Subcutaneous abdominal adipose tissue (tissue), 5 donors: ENCODE measurements around the gene PPL.
"Not testable (repeated sequence)": the region's sequence is repeated elsewhere in the genome, so short reads cannot be mapped to it uniquely, and the experiment has no call there.

Experiments used
- H3K27ac ChIP-seq: one replicate; pipeline ENCODE4 v1.7.0; 2013; ENCODE audit warnings: low read depth, mild to moderate bottlenecking, inconsistent platforms, low read length, moderate library complexity
- H3K27me3 ChIP-seq, 5 donors: one replicate each; pipeline ENCODE4 v1.7.0; 2013; ENCODE audit warnings: low read length in 5 of 5, inconsistent platforms in 1 of 5; ENCODE audit not compliant: control insufficient read depth in 5 of 5, insufficient read depth in 4 of 5
- H3K36me3 ChIP-seq, 5 donors: one replicate each; pipeline ENCODE4 v1.7.0; 2013; ENCODE audit warnings: low read length in 5 of 5; ENCODE audit not compliant: control insufficient read depth in 5 of 5, insufficient read depth in 5 of 5
- H3K4me1 ChIP-seq, 5 donors: one replicate each; pipeline ENCODE4 v1.7.0; 2013; ENCODE audit warnings: low read length in 5 of 5, mild to moderate bottlenecking in 3 of 5, moderate library complexity in 1 of 5; ENCODE audit not compliant: control insufficient read depth in 5 of 5, insufficient read depth in 5 of 5
- H3K4me3 ChIP-seq, 5 donors: one replicate each; pipeline ENCODE4 v1.7.0; 2013; ENCODE audit warnings: low read length in 5 of 5, low read depth in 1 of 5
- H3K9ac ChIP-seq, 5 donors: one replicate each; pipeline ENCODE4 v1.7.0; 2013; ENCODE audit warnings: low read length in 5 of 5, mild to moderate bottlenecking in 4 of 5, moderate library complexity in 3 of 5
- H3K9me3 ChIP-seq, 5 donors: one replicate each; pipeline ENCODE4 v1.7.0; 2013; ENCODE audit warnings: low read length in 5 of 5; ENCODE audit not compliant: control insufficient read depth in 5 of 5
- donor health status: healthy.
- donor health status: healthy.
- donor health status: healthy.
- donor health status: healthy.
- donor health status: healthy.

PPL gene

GRCh38 chr16:4934591-4934990 lies 2.4 kb downstream of the PPL start:
- Histone ChIP-seq H3K4me1 (peaks cover 0 to 42% (median 33%) of the 10 kb centered on the region in 5 donors), H3K9me3 (peaks cover 0 to 3% (median 0%) of the 10 kb centered on the region in 5 donors), H3K9ac (no peak overlapping the region), H3K36me3 (peaks cover 0 to 3% (median 0%) of the 10 kb centered on the region in 5 donors), H3K27me3 (peaks cover 0 to 29% (median 15%) of the 10 kb centered on the region in 5 donors), H3K4me3 (peak overlapping the region in 4 of 5 donors; percentile 45 to 67 (median 64)), H3K27ac (no peak overlapping the region)

GRCh38 chr16:4933871-4934395 lies 3.0 kb downstream of the PPL start:
- Histone ChIP-seq H3K36me3 (peaks cover 0 to 3% (median 0%) of the 10 kb centered on the region in 5 donors), H3K9ac (peak overlapping the region in 1 of 5 donors; percentile 3), H3K4me3 (peak overlapping the region in 3 of 5 donors; percentile 6 to 67 (median 47)), H3K27me3 (peaks cover 0 to 29% (median 15%) of the 10 kb centered on the region in 5 donors), H3K27ac (no peak overlapping the region), H3K9me3 (peaks cover 0 to 3% (median 0%) of the 10 kb centered on the region in 5 donors), H3K4me1 (peaks cover 0 to 42% (median 33%) of the 10 kb centered on the region in 5 donors)

- Histone ChIP-seq H3K4me3 (peak overlapping the region in 1 of 5 donors; percentile 47), H3K27ac (no peak overlapping the region), H3K4me1 (peaks cover 0 to 42% (median 33%) of the 10 kb centered on the region in 5 donors), H3K9me3 (peaks cover 0 to 3% (median 0%) of the 10 kb centered on the region in 5 donors), H3K9ac (peak overlapping the region in 1 of 5 donors; percentile 3), H3K36me3 (peaks cover 0 to 3% (median 0%) of the 10 kb centered on the region in 5 donors), H3K27me3 (peaks cover 0 to 29% (median 15%) of the 10 kb centered on the region in 5 donors)
Observed at GRCh38 chr16:4933433-4933832, 3.5 kb downstream of the PPL start.

- Histone ChIP-seq H3K4me1 (peaks cover 0 to 29% (median 18%) of the 10 kb centered on the region in 5 donors), H3K9me3 (peaks cover 7 to 20% (median 11%) of the 10 kb centered on the region in 5 donors), H3K9ac (no peak overlapping the region), H3K27me3 (peaks cover 0 to 24% (median 13%) of the 10 kb centered on the region in 5 donors), H3K36me3 (peaks cover 0 to 6% (median 3%) of the 10 kb centered on the region in 5 donors), H3K27ac (no peak overlapping the region), H3K4me3 (no peak overlapping the region)
Observed at GRCh38 chr16:4931381-4931780, 5.6 kb downstream of the PPL start.

GRCh38 chr16:4929619-4930018 lies 7.3 kb downstream of the PPL start:
- Histone ChIP-seq H3K27me3 (peaks cover 0 to 18% (median 8%) of the 10 kb centered on the region in 5 donors), H3K9me3 (peaks cover 7 to 26% (median 14%) of the 10 kb centered on the region in 5 donors), H3K4me1 (peaks cover 0 to 14% (median 2%) of the 10 kb centered on the region in 5 donors)
- H3K4me3 ChIP-seq, H3K9ac ChIP-seq, H3K27ac ChIP-seq, H3K36me3 ChIP-seq: not testable (repeated sequence)

- H3K36me3 ChIP-seq, result peaks cover 2 to 6% (median 3%) of the 10 kb centered on the region in 5 donors
- H3K9ac ChIP-seq, result no peak overlapping the region
- peaks cover 0 to 4% (median 0%) of the 10 kb centered on the region in 5 donors for H3K4me1 ChIP-seq
- H3K9me3 ChIP-seq, result peaks cover 7 to 26% (median 14%) of the 10 kb centered on the region in 5 donors
- H3K27ac ChIP-seq, result no peak overlapping the region
- peaks cover 0 to 12% (median under 1%) of the 10 kb centered on the region in 5 donors for H3K27me3 ChIP-seq
- no peak overlapping the region for H3K4me3 ChIP-seq
Observed at GRCh38 chr16:4928227-4928626, 8.7 kb downstream of the PPL start.

- Histone ChIP-seq H3K36me3 (peaks cover 2 to 6% (median 3%) of the 10 kb centered on the region in 5 donors), H3K27ac (no peak overlapping the region), H3K4me3 (peak overlapping the region in 1 of 5 donors; percentile 8), H3K27me3 (peaks cover 0 to 12% (median 5%) of the 10 kb centered on the region in 5 donors), H3K9me3 (peaks cover 7 to 26% (median 14%) of the 10 kb centered on the region in 5 donors), H3K9ac (no peak overlapping the region), H3K4me1 (peaks cover 0 to 4% (median 0%) of the 10 kb centered on the region in 5 donors)
Observed at GRCh38 chr16:4927661-4928060, 9.3 kb downstream of the PPL start.

GRCh38 chr16:4926928-4927327 lies 10.0 kb downstream of the PPL start:
- H3K27ac ChIP-seq, result no peak overlapping the region
- no peak overlapping the region for H3K9ac ChIP-seq
- peaks cover 2 to 6% (median 3%) of the 10 kb centered on the region in 5 donors for H3K36me3 ChIP-seq
- peak overlapping the region in 1 of 5 donors; percentile 8 for H3K4me3 ChIP-seq
- H3K9me3 ChIP-seq, result peaks cover 7 to 26% (median 14%) of the 10 kb centered on the region in 5 donors
- peaks cover 0 to 4% (median 0%) of the 10 kb centered on the region in 5 donors for H3K4me1 ChIP-seq
- H3K27me3 ChIP-seq, result peaks cover 0 to 12% (median 6%) of the 10 kb centered on the region in 5 donors

- H3K4me3 ChIP-seq, result no peak overlapping the region
- H3K27me3 ChIP-seq, result peaks cover 0 to 12% (median 4%) of the 10 kb centered on the region in 5 donors
- peaks cover 2 to 6% (median 3%) of the 10 kb centered on the region in 5 donors for H3K36me3 ChIP-seq
- H3K4me1 ChIP-seq, result peaks cover 0 to 4% (median 0%) of the 10 kb centered on the region in 5 donors
- H3K9ac ChIP-seq, result no peak overlapping the region
- H3K27ac ChIP-seq, result no peak overlapping the region
- H3K9me3 ChIP-seq, result peaks cover 7 to 24% (median 14%) of the 10 kb centered on the region in 5 donors
Observed at GRCh38 chr16:4925791-4926190, 11.2 kb downstream of the PPL start.

- Histone ChIP-seq H3K27ac (no peak overlapping the region), H3K9ac (no peak overlapping the region), H3K9me3 (peaks cover 7 to 22% (median 12%) of the 10 kb centered on the region in 5 donors), H3K36me3 (peaks cover 2 to 6% (median 3%) of the 10 kb centered on the region in 5 donors), H3K27me3 (peaks cover 0 to 8% (median 4%) of the 10 kb centered on the region in 5 donors), H3K4me1 (peaks cover 0 to 4% (median 0%) of the 10 kb centered on the region in 5 donors), H3K4me3 (no peak overlapping the region)
Observed at GRCh38 chr16:4925293-4925607, 11.7 kb downstream of the PPL start.
